HG03196 (cell line): ENCODE data around the gene DES.
"Not testable (repeated sequence)": the region's sequence is repeated elsewhere in the genome, so short reads cannot be mapped to it uniquely, and the experiment has no call there.

Source experiments
- ATAC-seq: cut with Tn5 transposase; IDR thresholded peaks from one replicate; pipeline ENCODE4 v1.9.1; 2021; ENCODE audit not compliant: unreplicated experiment

Gene DES

GRCh38 chr2:219418155-219419011, at the start of gene DES:
TSS of gene DES (plus strand) at chr2:219418377. CDS start at chr2:219418463, 86 bp downstream.
- no peak for ATAC-seq

DNA sequence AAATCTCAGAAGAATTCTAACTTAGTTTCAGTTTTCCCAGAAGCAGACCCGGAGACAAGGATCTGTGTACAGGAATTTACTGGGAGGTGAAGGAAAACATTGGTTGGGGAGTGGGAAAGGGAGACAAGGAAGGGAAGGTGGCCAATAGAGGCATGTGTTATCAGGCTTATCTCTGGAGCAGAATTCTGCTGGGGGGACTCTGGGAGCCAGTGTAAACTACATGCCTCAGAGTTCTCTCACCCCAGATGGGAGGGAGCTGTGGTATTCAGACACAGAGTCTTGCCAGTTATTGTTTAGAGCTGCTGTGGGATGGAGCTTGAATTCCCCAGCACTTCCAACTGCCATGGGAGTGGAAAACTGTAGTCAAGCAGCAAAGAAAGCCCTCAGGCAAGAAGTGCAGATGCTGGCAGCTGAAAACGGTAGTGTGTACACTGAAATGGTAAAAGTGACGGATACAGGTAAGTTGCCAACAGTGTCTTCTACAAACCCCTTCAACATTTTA, 49.4 kb upstream of the DES start:
- ATAC-seq = no peak

DNA sequence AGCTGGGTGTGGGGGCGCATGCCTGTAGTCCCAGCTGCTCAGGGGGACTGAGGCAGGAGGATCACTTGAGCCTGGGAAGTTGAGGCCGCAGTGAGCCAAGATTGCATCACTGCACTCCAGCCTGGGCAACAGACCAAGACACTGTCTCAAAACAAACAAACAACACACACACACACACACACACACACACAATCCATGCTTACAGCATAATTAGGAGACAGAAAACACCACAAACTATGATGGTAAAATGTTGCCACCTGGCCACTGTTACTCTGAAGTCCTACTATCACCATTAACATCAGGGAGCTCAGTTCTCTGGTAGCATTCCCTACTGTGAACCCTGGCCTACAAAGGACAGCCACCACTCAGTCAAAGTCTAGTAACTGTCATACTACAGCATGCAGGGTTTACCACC, 48.7 kb upstream of the DES start:
- ATAC-seq = no peak

DNA sequence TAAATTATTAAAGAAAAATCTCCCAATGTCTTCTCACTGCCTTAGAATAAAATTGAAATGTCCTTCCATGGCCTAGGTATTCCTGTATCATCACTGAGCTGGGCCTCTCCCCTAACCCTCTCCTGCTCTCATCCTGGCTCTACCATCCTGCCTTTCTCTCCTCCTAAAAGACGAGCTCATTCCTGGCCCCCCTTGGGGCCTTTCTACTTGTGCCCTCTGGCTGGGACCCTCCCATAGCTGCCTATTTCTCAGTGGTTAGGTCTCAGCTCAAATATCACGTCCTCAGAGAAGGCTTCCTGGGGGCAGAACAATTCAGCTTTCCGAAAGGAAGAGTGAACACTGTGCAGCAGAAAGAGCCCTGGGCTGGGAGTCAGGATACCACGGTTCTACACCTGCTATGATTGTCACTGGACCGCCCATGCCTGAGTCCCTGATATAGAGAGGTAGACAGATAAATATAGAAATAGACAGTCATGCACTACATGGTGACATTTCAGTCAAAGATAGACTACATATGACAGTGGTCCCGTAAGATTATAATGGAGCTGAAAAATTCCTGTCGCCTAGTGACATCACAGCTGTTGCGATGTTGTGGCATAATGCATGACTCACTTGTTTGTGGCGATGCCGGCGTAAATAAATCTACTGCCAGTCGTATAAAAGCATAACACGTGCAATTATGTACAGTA, 39.9 kb upstream of the DES start:
- ATAC-seq = no peak

DNA sequence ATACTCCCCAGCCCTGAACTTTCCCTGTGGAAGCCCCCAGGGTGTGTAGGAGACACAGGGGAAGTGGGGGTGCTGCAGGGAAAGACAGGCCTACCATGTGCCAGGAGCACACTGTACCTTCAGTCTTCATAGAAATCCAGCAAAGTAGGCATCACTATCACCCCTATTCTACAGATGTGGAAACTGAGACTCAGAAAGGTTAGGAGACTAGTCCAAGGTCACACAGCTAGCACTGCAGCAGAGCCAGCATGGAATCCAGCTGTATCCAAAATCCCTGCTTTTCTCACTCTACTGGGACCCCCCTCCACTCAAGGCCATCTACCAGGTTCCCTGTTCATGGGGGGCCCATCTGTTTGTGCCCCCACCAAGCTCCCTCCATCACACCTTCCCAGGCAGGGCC, 37.3 kb upstream of the DES start:
- ATAC-seq = no peak

GRCh38 chr2:219381448-219381847, 36.7 kb upstream of the DES start:
- no peak for ATAC-seq

GRCh38 chr2:219384083-219384713, 34.0 kb upstream of the DES start:
- no peak for ATAC-seq

DNA sequence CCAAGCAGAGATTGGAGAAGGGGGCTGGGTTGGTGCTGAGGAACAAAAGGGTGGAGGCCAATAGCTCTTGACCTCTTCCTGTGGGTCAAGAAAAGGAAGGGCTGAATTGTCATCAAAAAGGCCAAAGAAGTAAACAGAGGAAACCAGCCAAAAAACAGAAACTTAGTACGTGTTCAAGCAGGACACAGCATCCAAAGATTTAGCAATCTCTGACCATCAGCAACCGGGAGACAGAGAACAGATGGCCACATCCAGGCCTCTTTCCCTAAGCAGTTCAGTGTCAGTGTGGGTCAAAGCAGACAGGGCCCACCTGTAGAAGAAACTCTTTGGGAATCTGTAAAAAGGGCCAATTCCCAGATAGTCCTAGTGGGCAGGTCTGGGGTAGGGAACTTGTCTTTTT, 33.3 kb upstream of the DES start:
- ATAC-seq = no peak

DNA sequence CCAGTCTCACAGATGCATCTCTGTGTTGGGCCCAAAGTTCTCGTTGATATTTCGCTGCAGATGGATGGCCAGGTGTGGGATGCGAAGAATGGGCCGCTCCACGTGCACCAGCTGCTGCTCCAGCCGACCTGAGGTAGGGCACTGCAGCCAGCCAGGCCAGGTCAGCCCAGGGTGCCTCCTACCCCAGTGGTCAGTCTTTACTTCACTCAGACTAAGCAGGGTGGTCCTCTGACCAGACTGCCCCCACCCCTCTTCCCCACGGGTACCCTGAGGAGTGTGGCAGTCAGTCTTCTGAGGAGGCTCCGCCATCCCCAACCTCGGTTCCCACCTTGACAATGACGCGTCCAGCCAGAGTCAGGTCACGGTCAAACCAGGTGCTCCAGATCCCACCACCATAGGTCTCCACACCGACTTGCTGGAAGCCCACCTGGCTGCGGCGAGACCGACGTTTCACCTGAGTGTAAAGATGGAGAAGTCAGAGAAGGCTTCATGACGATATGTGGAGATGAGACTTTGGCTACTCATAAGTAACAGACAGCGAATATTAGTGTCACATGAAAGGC, 32.1 kb upstream of the DES start:
- no peak for ATAC-seq

GRCh38 chr2:219386532-219387280, 31.5 kb upstream of the DES start:
- no peak for ATAC-seq

DNA sequence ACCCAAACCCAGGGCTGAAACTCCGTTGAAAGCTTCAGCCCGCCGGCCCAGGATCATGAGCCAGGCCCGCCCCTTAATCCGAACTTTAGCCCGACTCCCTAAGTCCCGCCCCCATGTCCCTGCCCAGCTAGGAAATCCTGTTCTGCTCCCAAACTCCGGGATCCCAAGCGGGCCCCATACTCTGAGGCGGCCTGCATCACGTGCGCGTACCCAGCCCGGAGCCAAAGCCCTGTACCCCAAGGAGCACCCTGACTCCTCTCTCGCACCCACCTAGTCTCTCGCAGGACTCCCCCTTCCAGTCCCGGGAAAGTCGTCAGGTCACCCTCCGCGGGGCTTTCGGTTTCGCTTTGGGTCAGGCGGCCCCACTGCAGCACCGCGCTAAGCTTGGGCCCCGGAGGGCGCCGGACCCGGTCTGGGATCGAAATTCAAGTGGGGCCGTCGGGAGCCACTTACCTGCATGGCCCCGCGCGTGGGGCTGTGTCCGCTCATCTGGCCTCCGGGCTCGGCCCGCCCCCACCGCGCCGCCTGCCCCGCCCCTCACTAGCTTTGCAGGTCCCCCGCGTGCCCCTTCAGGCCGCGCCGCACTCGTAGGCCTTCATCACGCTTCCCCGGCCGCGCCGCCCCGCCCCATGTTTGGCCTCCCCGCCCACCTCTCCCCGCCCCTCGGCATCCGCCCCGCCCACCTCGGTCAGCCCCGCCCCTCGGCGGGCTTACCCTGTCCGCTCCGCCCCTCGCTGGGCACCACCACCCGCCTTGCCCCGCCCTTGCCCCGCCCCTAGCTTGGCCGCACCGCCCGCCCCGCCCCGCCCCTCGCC, 30.7 kb upstream of the DES start, which contains the start of gene DNPEP:
DNPEP (minus strand) TSS at position 607 of the 815 bp plus-strand sequence; CDS start at position 489, 118 bp downstream.
- ATAC-seq = peak; percentile 54

DNA sequence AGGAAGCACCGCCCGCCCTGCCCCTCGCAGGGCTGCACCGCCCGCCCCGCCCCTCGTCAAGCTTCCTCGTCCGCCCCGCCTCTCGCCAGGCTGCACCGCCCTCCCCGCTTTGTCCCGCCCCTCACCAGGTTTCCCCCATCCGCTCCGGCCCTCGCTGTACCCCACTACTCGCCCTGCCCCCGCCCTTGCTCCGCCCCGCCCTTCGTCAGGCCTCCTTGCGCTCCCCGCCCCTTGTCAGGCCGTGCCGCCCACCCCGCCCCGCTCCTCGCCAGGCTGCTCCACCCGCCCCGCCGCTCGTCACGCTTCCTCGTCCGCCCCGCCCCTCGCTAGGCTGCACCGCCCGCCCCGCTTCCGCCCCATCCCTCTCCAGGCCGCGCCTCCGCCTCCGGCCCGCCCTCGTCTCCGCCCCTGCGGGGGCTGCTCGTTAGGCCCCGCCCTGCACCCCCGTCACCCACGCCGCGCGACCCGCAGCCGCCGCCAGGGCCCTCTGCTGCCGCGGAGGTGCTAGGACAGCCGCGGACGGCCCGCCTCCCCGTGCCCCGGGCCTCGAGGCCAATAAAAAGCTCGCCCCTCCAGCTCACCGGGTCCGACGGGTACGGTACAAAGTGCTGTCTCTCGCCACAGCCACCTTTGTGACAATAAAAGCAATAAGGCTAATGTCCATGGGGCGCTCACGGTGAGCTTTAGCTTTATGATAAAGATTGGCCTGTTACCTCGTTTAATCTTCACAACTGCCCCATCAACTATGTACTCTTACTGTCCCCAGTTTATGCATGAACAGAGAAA, 29.9 kb upstream of the DES start:
- peak; percentile 85 for ATAC-seq

DNA sequence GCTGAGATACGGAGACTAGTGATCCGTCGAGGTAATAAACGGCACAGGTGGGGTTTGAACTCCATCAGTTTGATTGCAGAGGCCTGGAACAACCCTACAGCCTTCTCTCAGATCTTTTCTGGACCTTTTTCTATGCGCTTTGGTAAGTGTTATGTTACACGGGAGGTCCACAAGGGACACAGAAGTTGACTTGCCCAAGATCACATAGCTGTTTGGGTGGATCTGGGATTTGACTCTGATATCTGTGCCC, 29.3 kb upstream of the DES start:
- no peak for ATAC-seq

GRCh38 chr2:219392754-219393153, 25.4 kb upstream of the DES start:
- ATAC-seq = no peak

DNA sequence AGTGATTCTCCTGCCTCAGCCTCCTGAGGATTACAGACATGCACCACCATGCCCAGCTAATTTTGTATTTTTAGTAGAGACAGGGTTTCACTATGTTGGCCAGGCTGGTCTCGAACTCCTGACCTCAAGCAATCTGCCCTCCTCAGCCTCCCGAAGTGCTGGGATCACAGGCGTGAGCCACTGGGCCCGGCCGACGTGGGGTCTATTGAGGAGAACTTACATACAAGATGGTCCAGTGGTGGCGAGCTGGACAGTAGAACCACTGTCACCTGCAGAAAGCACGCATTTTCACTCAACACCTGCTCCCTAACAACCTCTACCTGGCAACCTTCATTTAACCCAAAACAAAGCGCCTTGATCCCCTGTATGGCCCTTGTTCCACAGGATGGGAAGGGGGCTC, 23.1 kb upstream of the DES start:
- ATAC-seq = not testable (repeated sequence)

DNA sequence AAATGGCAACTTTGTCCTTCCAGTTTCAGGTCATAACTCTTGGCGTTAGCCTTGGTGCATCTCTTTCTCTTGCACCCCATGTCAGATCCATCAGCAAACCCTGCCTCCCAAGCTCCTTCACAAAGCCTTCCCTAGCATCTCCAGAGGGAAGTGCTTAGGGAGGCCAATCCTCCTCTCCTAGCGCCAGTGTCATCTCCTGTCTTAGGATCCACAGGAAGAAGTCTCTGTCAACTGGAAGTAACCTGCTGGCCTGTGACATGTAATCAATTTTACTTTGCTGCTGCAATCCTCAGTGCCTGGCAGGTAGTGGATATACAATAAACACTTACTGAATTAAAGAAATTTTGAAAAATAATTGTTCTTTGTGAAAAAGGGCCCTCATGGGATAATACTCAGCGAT, 22.6 kb upstream of the DES start:
- ATAC-seq = no peak

- ATAC-seq = no peak
Observed at GRCh38 chr2:219396863-219397457, 21.2 kb upstream of the DES start.

GRCh38 chr2:219398721-219399363, 19.3 kb upstream of the DES start:
- no peak for ATAC-seq
